GM23338 (cell line): ENCODE data around the gene OR12D3.

Source experiments
- CREB1 ChIP-seq: fragments of 250-450 bp; sonication (Bioruptor Pico); IDR thresholded peaks from 2 replicates; pipeline ENCODE4 v1.5.0; 2020; ENCODE audit warnings: low read depth, mild to moderate bottlenecking, moderate library complexity
- CTCF ChIP-seq, 2 experiments: fragments of 200-600 bp in 1 of 2; sonication (generic) in 1 of 2; conservative IDR thresholded peaks; 2 replicates each; pipeline versions ENCODE4 v1.5.1 to v1.6.1; 2016 to 2017; ENCODE audit warnings: antibody characterized with exemption in 2 of 2, low read depth in 2 of 2, mild to moderate bottlenecking in 2 of 2, moderate library complexity in 1 of 2
- ETS1 ChIP-seq: IDR thresholded peaks from 2 replicates; pipeline ENCODE4 v1.6.1; 2016; ENCODE audit warnings: antibody characterized with exemption
- EZH2 ChIP-seq: fragments of 200-600 bp; sonication (generic); IDR thresholded peaks from one replicate; pipeline ENCODE4 v1.8.0; 2017; ENCODE audit warnings: antibody characterized with exemption, mild to moderate bottlenecking, low read depth; ENCODE audit not compliant: unreplicated experiment
- EZH2phosphoT487 ChIP-seq: fragments of 200-600 bp; sonication (generic); IDR thresholded peaks from one replicate; pipeline ENCODE4 v1.8.1; 2018; ENCODE audit warnings: antibody characterized with exemption; ENCODE audit not compliant: unreplicated experiment
- POLR2AphosphoS5 ChIP-seq: IDR thresholded peaks from 2 replicates; pipeline ENCODE4 v1.6.1; 2016; ENCODE audit warnings: antibody characterized with exemption, low read depth
- REST ChIP-seq: IDR thresholded peaks from one replicate; pipeline ENCODE4 v1.6.1; 2018; ENCODE audit warnings: antibody characterized with exemption; ENCODE audit not compliant: unreplicated experiment

- TF ChIP-seq POLR2AphosphoS5: no peak
- no peak for TF ChIP-seq CTCF (conservative IDR thresholded peaks at IDR 0.05; ENCODE audit: low read depth in 2 of 2)
- TF ChIP-seq CREB1: no peak
- no peak for TF ChIP-seq EZH2phosphoT487
- no peak for TF ChIP-seq REST
- no peak for TF ChIP-seq ETS1
- TF ChIP-seq EZH2: no peak
These were observed 49.5 kb upstream of the OR12D3 start for GRCh38 chr6:29424575-29424974.
